ENCODE data around the gene PDZD2.

DNA sequence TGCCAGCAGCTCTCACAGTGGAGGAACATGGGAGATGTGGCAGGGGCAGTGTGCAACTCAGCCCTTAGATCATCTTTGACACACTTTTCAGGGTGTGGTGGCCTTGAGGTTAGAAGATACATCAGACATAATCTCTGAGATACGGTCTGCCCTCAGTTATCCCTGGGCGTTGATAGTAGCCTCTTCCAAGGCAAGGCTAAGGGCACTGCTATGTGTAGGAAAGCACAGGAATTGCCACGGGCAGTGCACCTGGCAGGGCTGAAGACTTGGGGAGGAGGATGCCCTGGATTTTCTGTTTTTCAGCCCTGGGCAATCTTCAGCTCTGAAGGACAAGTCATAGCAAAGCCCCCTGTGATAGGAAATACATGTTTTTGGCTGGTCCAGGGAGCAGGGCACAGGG lies 328.5 kb downstream of the PDZD2 start:
- TF ChIP-seq POLR2AphosphoS5 (IDR thresholded peaks at IDR 0.05) (no peak), POLR2A (IDR thresholded peaks at IDR 0.05; ENCODE audit: low read depth) (no peak), EP300 (IDR thresholded peaks at IDR 0.05) (no peak)
- TF ChIP-seq, protein P1, sequence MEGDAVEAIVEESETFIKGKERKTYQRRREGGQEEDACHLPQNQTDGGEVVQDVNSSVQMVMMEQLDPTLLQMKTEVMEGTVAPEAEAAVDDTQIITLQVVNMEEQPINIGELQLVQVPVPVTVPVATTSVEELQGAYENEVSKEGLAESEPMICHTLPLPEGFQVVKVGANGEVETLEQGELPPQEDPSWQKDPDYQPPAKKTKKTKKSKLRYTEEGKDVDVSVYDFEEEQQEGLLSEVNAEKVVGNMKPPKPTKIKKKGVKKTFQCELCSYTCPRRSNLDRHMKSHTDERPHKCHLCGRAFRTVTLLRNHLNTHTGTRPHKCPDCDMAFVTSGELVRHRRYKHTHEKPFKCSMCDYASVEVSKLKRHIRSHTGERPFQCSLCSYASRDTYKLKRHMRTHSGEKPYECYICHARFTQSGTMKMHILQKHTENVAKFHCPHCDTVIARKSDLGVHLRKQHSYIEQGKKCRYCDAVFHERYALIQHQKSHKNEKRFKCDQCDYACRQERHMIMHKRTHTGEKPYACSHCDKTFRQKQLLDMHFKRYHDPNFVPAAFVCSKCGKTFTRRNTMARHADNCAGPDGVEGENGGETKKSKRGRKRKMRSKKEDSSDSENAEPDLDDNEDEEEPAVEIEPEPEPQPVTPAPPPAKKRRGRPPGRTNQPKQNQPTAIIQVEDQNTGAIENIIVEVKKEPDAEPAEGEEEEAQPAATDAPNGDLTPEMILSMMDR (IDR thresholded peaks at IDR 0.05): no peak

Data from esophagus muscularis mucosa (tissue), 4 donors.